WTC11 (cell line): ENCODE results near the gene ZNF280D.

ENCODE experiments used
- HMGXB4 ChIP-seq: sonication (generic); formaldehyde crosslinking; IDR thresholded peaks from 2 replicates; pipeline ENCODE4 v1.8.1; 2023; ENCODE audit warnings: mild to moderate bottlenecking, moderate library complexity, missing genetic modification reagents
- NR1H2 ChIP-seq: sonication (generic); formaldehyde crosslinking; IDR thresholded peaks from 2 replicates; pipeline ENCODE4 v1.9.0; 2021; ENCODE audit warnings: mild to moderate bottlenecking, moderate library complexity, missing genetic modification reagents
- SMAD3 ChIP-seq: sonication (generic); formaldehyde crosslinking; IDR thresholded peaks from 2 replicates; pipeline ENCODE4 v1.8.0; 2022; ENCODE audit warnings: missing genetic modification reagents, mild to moderate bottlenecking, borderline replicate concordance

- no peak for TF ChIP-seq SMAD3 (CRISPR knock-in tag)
- TF ChIP-seq HMGXB4 (CRISPR knock-in tag), result no peak
- TF ChIP-seq NR1H2 (CRISPR knock-in tag), result no peak
These were observed 498 bp downstream of the ZNF280D start for GRCh38 chr15:56732886-56733135.
